ENCODE measurements around the gene TINAGL1. TPM values are rescaled to one million over a fixed set of nuclear protein-coding genes. Genes with fewer than 3 reads are reported as not detected.

Gene TINAGL1
- total RNA-seq, 6 experiments from 2014 or later: 0.91 to 4.0 (median 1.9) TPM

DNA sequence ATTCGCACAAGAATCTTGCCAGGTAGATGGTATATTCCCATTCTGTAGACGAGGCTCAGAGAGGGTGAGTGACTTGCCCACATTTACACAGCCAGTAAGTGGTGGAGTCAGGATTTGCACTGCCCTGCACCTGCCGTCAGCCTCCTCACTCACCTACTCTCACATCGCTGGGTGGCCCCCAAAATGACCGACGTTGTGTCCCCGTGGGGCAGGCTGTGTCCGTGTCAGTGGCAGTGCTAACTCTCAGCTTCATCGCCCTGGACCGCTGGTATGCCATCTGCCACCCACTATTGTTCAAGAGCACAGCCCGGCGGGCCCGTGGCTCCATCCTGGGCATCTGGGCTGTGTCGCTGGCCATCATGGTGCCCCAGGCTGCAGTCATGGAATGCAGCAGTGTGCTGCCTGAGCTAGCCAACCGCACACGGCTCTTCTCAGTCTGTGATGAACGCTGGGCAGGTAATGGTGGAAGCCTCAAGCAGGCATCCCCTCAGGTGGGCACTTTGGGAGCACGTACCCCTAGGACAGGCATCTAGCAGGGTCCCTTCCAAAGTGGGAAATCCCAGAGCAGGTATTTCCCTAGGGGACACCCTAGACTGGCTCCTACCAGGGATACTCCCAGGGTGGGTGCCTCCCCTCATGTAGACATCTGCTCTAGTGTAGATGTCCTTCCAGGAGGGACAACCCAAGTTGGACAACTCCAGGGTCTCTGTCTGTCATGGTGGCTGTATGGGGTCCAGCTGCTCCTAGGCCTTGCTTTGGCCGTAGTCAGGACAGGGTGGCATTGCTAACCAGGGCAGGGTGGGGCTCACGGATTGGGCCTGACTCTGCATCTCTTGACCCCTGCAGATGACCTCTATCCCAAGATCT lies 44.5 kb downstream of the TINAGL1 start:
- TF ChIP-seq, protein P1, sequence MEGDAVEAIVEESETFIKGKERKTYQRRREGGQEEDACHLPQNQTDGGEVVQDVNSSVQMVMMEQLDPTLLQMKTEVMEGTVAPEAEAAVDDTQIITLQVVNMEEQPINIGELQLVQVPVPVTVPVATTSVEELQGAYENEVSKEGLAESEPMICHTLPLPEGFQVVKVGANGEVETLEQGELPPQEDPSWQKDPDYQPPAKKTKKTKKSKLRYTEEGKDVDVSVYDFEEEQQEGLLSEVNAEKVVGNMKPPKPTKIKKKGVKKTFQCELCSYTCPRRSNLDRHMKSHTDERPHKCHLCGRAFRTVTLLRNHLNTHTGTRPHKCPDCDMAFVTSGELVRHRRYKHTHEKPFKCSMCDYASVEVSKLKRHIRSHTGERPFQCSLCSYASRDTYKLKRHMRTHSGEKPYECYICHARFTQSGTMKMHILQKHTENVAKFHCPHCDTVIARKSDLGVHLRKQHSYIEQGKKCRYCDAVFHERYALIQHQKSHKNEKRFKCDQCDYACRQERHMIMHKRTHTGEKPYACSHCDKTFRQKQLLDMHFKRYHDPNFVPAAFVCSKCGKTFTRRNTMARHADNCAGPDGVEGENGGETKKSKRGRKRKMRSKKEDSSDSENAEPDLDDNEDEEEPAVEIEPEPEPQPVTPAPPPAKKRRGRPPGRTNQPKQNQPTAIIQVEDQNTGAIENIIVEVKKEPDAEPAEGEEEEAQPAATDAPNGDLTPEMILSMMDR (IDR thresholded peaks at IDR 0.05): no peak

GRCh38 chr1:31621498-31621820 lies 45.1 kb downstream of the TINAGL1 start:
- Mint-ChIP-seq H3K27me3 (ENCODE audit: insufficient read depth) (peaks cover 5% of the 10 kb centered on the region), H3K4me1 (ENCODE audit: low read depth) (peaks cover 25% of the 10 kb centered on the region), H3K4me3 (no peak overlapping the region), H3K9me3 (no peaks in the 10 kb centered on the region), H3K27ac (no peak overlapping the region), H3K36me3 (ENCODE audit: low read depth) (no peaks in the 10 kb centered on the region)
- DNase-seq: no peak
- TF ChIP-seq, protein P1 (IDR thresholded peaks at IDR 0.05): no peak

More for the DNA sequence above, 44.5 kb downstream of the TINAGL1 start:
- H3K27me3 Mint-ChIP-seq (ENCODE audit: insufficient read depth): peaks cover 8% of the 10 kb centered on the region
- no peak overlapping the region for H3K27ac Mint-ChIP-seq
- no peak for DNase-seq
- no peaks in the 10 kb centered on the region for H3K36me3 Mint-ChIP-seq (ENCODE audit: low read depth)
- no peak overlapping the region for H3K4me3 Mint-ChIP-seq
- no peaks in the 10 kb centered on the region for H3K9me3 Mint-ChIP-seq
- H3K4me1 Mint-ChIP-seq (ENCODE audit: low read depth): peaks cover 19% of the 10 kb centered on the region

- Mint-ChIP-seq H3K9me3 (no peaks in the 10 kb centered on the region), H3K4me1 (ENCODE audit: low read depth) (peaks cover 30% of the 10 kb centered on the region), H3K27ac (no peak overlapping the region), H3K36me3 (ENCODE audit: low read depth) (no peaks in the 10 kb centered on the region), H3K27me3 (ENCODE audit: insufficient read depth) (peaks cover 1% of the 10 kb centered on the region), H3K4me3 (no peak overlapping the region)
- no peak for DNase-seq
- TF ChIP-seq, protein P1 (IDR thresholded peaks at IDR 0.05): no peak
Observed at GRCh38 chr1:31621847-31622730, 45.8 kb downstream of the TINAGL1 start.

DNA sequence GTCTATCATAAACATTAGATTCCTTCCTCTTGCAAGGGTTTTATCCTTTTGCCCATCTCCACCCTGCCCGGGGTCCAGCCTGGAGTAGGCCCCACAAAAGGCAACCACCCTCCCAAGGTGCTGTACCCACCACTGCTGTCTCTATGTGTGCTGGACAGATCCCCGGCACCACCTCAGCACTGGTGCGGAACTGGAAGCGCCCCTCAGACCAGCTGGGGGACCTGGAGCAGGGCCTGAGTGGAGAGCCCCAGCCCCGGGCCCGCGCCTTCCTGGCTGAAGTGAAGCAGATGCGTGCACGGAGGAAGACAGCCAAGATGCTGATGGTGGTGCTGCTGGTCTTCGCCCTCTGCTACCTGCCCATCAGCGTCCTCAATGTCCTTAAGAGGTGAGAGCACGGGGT lies 47.0 kb downstream of the TINAGL1 start:
- Mint-ChIP-seq H3K27me3 (ENCODE audit: insufficient read depth) (no peaks in the 10 kb centered on the region; the same call in 1 of the 2 replicates), H3K9me3 (no peaks in the 10 kb centered on the region), H3K4me3 (no peak overlapping the region), H3K36me3 (ENCODE audit: low read depth) (peaks cover 6% of the 10 kb centered on the region; the same call in 1 of the 2 replicates), H3K27ac (no peak overlapping the region), H3K4me1 (ENCODE audit: low read depth) (peaks cover 38% of the 10 kb centered on the region)
- TF ChIP-seq, protein P1 (IDR thresholded peaks at IDR 0.05): no peak
- no peak for DNase-seq

DNA sequence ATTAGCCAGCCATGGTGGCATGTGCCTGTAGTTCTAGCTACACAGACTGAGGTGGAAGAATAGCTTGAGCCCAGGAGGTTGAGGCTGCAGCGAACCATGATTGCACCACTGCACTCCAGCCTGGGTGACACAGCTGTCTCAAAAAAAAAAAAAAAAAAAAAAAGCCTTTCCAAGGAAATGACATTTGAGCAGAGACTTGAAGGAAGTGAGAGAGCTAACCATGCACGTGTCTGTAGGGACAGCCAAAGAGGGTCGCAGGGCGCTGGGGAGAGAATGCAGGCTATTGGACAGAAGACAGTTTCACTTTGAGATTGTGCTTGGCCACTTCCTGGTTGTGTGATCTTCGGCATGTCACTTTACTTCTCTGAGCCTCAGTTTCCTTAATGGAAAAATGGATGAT lies 48.0 kb downstream of the TINAGL1 start:
- no peaks in the 10 kb centered on the region for H3K9me3 Mint-ChIP-seq
- no peak for DNase-seq
- H3K4me1 Mint-ChIP-seq (ENCODE audit: low read depth): peaks cover 47% of the 10 kb centered on the region
- no peak overlapping the region for H3K4me3 Mint-ChIP-seq
- peaks cover 16% of the 10 kb centered on the region for H3K36me3 Mint-ChIP-seq (ENCODE audit: low read depth)
- no peak overlapping the region for H3K27ac Mint-ChIP-seq
- TF ChIP-seq, protein P1 (IDR thresholded peaks at IDR 0.05): no peak
- H3K27me3 Mint-ChIP-seq (ENCODE audit: insufficient read depth): no peaks in the 10 kb centered on the region

All from HFFc6 (cell line).